SK-N-MC (cell line): ENCODE data around the gene KIAA0930.

Source experiments
- EZH2 ChIP-seq: fragments of 200-600 bp; sonication (generic); IDR thresholded peaks from one replicate; pipeline ENCODE4 v1.6.1; 2017; ENCODE audit warnings: antibody characterized with exemption
- FOXP2 ChIP-seq: optimal IDR thresholded peaks from 2 replicates; pipeline ENCODE3; 2011; ENCODE audit warnings: mild to moderate bottlenecking, moderate library complexity; ENCODE audit not compliant: insufficient read depth; ENCODE audit errors: extremely low read length, control extremely low read depth
- POLR2AphosphoS5 ChIP-seq: IDR thresholded peaks from 2 replicates; pipeline ENCODE4 v1.6.1; 2012; ENCODE audit warnings: mild to moderate bottlenecking, low read depth, low read length, borderline replicate concordance

DNA sequence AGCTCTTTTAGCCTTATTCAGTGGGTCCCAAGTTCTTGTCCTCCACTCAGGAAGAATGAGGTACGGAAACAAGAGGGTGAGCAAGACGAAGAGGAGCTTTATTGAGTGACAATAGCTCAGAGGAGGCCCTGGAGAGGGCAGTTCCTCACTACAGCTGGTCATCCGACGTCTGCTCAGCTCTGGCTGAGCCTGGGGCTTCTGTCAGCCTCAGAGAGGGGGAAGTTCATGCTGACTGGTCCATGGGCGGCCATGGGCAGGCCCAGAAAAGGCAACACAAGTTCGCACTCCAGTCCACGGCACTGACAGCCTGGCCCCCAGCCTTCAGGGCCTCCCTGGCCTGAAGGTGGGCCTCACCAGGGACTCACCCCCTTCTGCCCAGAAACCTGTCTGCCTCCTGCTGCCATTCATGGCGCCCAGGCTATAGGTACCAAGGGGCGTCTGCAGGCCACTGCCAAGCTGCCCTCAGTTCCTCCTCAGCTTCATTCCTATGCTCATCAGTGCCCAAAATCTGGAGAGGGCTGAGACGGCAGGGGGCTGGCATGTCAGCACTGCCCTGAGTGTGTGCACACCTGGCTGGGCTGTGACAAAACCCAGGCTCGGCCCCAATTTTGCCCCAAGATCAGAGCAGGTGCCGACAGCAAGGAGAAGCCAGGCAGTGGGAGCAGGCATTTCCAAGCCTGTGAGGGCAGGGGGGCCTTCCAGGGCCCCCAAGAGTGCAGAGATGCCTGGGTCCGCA, 21.7 kb upstream of the KIAA0930 start:
- TF ChIP-seq EZH2 (no peak), POLR2AphosphoS5 (no peak), FOXP2 (no peak)
